GM21737 (cell line): ENCODE data around the gene SMARCAD1.

Experiments used
- ATAC-seq: cut with Tn5 transposase; IDR thresholded peaks from one replicate; pipeline ENCODE4 v1.9.1; 2021; ENCODE audit warnings: mild to moderate bottlenecking, moderate library complexity; ENCODE audit not compliant: unreplicated experiment

SMARCAD1 gene

GRCh38 chr4:94226763-94227162, 19.1 kb downstream of the SMARCAD1 start:
- no peak for ATAC-seq

- no peak for ATAC-seq
These were observed 21.0 kb downstream of the SMARCAD1 start for GRCh38 chr4:94228493-94229216.

- ATAC-seq = no peak
These were observed 24.9 kb downstream of the SMARCAD1 start for GRCh38 chr4:94232519-94232918.

GRCh38 chr4:94235825-94236224, 28.2 kb downstream of the SMARCAD1 start:
- no peak for ATAC-seq

- ATAC-seq = no peak
These were observed 29.6 kb downstream of the SMARCAD1 start for GRCh38 chr4:94237271-94237670.

GRCh38 chr4:94238160-94238559, 30.5 kb downstream of the SMARCAD1 start:
- no peak for ATAC-seq

GRCh38 chr4:94240384-94240783, 32.7 kb downstream of the SMARCAD1 start:
- ATAC-seq = no peak

GRCh38 chr4:94244087-94244828, 36.6 kb downstream of the SMARCAD1 start:
- ATAC-seq = no peak

GRCh38 chr4:94244829-94245185, 37.1 kb downstream of the SMARCAD1 start:
- ATAC-seq = no peak

GRCh38 chr4:94251094-94251493, 43.4 kb downstream of the SMARCAD1 start:
- ATAC-seq = no peak

- ATAC-seq = no peak
These were observed 45.4 kb downstream of the SMARCAD1 start for GRCh38 chr4:94253036-94253435.

- no peak for ATAC-seq
These were observed 48.6 kb downstream of the SMARCAD1 start for GRCh38 chr4:94256144-94256783.

- no peak for ATAC-seq
These were observed 49.2 kb downstream of the SMARCAD1 start for GRCh38 chr4:94256828-94257227.

GRCh38 chr4:94262163-94263016, 54.7 kb downstream of the SMARCAD1 start:
- ATAC-seq = no peak

GRCh38 chr4:94267037-94267436, 59.4 kb downstream of the SMARCAD1 start:
- no peak for ATAC-seq

- ATAC-seq = no peak
These were observed 63.6 kb downstream of the SMARCAD1 start for GRCh38 chr4:94271248-94271647.

- no peak for ATAC-seq
These were observed 67.2 kb downstream of the SMARCAD1 start for GRCh38 chr4:94274912-94275311.

GRCh38 chr4:94276204-94276603, 68.5 kb downstream of the SMARCAD1 start:
- no peak for ATAC-seq

GRCh38 chr4:94277534-94277933, 69.9 kb downstream of the SMARCAD1 start:
- no peak for ATAC-seq

- no peak for ATAC-seq
These were observed 71.1 kb downstream of the SMARCAD1 start for GRCh38 chr4:94278781-94279180.

- ATAC-seq = no peak
These were observed 77.2 kb downstream of the SMARCAD1 start for GRCh38 chr4:94284889-94285288.
